ENCODE data around the gene OTOP3.

The OTOP3 gene

GRCh38 chr17:74947041-74947754 lies 11.5 kb downstream of the OTOP3 start:
- in situ Hi-C loops (cut with HindIII; ENCODE audit: low pct_ligation_motif_present, low sequenced_read_pairs), result no loop called here
- no peak for TF ChIP-seq CTCF (IDR thresholded peaks at IDR 0.05; ENCODE audit: low read depth, low read length, missing control alignments)
- Histone ChIP-seq H3K27me3 (replicated peaks) (peaks cover 18% of the 10 kb centered on the region), H3K27ac (no peak overlapping the region), H3K36me3 (replicated peaks) (no peaks in the 10 kb centered on the region), H3K4me3 (ENCODE audit: low read depth, low read length) (no peak overlapping the region)
- no peak for DNase-seq

- in situ Hi-C loops (cut with HindIII; ENCODE audit: low pct_ligation_motif_present, low sequenced_read_pairs), result no loop called here
- no peaks in the 10 kb centered on the region for H3K36me3 ChIP-seq (replicated peaks)
- no peak overlapping the region for H3K4me3 ChIP-seq (ENCODE audit: low read depth, low read length)
- no peak for TF ChIP-seq CTCF (IDR thresholded peaks at IDR 0.05; ENCODE audit: low read depth, low read length, missing control alignments)
- no peak overlapping the region for H3K27ac ChIP-seq
- H3K27me3 ChIP-seq (replicated peaks), result peaks cover 9% of the 10 kb centered on the region
- DNase-seq, result no peak
Measured at GRCh38 chr17:74949455-74950115, 13.9 kb downstream of the OTOP3 start.

GRCh38 chr17:74950207-74950606 lies 14.5 kb downstream of the OTOP3 start:
- Histone ChIP-seq H3K4me3 (ENCODE audit: low read depth, low read length) (no peak overlapping the region), H3K27ac (no peak overlapping the region), H3K27me3 (replicated peaks) (peaks cover 9% of the 10 kb centered on the region), H3K36me3 (replicated peaks) (no peaks in the 10 kb centered on the region)
- no peak for TF ChIP-seq CTCF (IDR thresholded peaks at IDR 0.05; ENCODE audit: low read depth, low read length, missing control alignments)
- in situ Hi-C loops (cut with HindIII; ENCODE audit: low pct_ligation_motif_present, low sequenced_read_pairs), result no loop called here
- DNase-seq, result no peak

- Histone ChIP-seq H3K36me3 (replicated peaks) (no peaks in the 10 kb centered on the region), H3K27me3 (replicated peaks) (peaks cover 4% of the 10 kb centered on the region), H3K4me3 (ENCODE audit: low read depth, low read length) (no peak overlapping the region), H3K27ac (no peak overlapping the region)
- no peak for TF ChIP-seq CTCF (IDR thresholded peaks at IDR 0.05; ENCODE audit: low read depth, low read length, missing control alignments)
- DNase-seq, result no peak
- in situ Hi-C loops (cut with HindIII; ENCODE audit: low pct_ligation_motif_present, low sequenced_read_pairs), result no loop called here
Measured at GRCh38 chr17:74951065-74951464, 15.4 kb downstream of the OTOP3 start.

GRCh38 chr17:74951680-74952421 lies 16.2 kb downstream of the OTOP3 start:
- no peak for DNase-seq
- no peaks in the 10 kb centered on the region for H3K36me3 ChIP-seq (replicated peaks)
- H3K4me3 ChIP-seq (ENCODE audit: low read depth, low read length), result no peak overlapping the region
- TF ChIP-seq CTCF (IDR thresholded peaks at IDR 0.05; ENCODE audit: low read depth, low read length, missing control alignments), result no peak
- no peak overlapping the region for H3K27ac ChIP-seq
- H3K27me3 ChIP-seq (replicated peaks), result peaks cover 4% of the 10 kb centered on the region
- in situ Hi-C loops (cut with HindIII; ENCODE audit: low pct_ligation_motif_present, low sequenced_read_pairs), result no loop called here
